Measurements from ENCODE around the gene ZCCHC2. TPM values are rescaled to one million over a fixed set of nuclear protein-coding genes. Genes with fewer than 3 reads are reported as not detected.

The ZCCHC2 gene
- total RNA-seq, 1 donor = 9.9 TPM

DNA sequence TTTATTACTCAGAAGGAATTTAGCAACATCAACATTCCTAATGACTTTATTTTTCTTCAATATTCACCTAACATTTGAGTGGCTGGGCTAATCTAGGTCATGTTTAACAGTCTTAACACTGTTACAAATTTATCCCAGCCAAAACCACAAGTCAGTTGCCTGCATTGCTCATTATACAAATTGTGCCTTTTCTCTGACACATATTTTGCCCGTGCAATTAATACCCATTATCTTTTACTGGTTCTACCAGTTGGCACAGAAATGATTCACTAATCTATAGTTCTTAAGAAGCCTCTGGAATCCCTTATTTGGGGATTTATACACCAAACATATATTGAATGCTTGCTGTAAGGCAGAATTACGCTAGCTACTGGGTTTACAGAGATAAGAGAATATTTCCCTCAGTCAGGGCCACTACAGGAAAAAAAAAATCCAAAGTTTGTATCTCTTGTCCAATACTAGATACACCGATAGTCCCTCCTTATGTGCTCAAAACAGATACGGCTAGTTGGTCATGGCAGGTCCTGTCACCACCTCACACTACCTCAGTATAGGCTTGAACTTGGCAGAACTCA, 46.3 kb downstream of the ZCCHC2 start:
- no peak overlapping the region for H3K4me3 ChIP-seq (ENCODE audit: low read depth, low read length)
- DNase-seq (ENCODE audit: low read depth) = no peak
- TF ChIP-seq, protein P1, sequence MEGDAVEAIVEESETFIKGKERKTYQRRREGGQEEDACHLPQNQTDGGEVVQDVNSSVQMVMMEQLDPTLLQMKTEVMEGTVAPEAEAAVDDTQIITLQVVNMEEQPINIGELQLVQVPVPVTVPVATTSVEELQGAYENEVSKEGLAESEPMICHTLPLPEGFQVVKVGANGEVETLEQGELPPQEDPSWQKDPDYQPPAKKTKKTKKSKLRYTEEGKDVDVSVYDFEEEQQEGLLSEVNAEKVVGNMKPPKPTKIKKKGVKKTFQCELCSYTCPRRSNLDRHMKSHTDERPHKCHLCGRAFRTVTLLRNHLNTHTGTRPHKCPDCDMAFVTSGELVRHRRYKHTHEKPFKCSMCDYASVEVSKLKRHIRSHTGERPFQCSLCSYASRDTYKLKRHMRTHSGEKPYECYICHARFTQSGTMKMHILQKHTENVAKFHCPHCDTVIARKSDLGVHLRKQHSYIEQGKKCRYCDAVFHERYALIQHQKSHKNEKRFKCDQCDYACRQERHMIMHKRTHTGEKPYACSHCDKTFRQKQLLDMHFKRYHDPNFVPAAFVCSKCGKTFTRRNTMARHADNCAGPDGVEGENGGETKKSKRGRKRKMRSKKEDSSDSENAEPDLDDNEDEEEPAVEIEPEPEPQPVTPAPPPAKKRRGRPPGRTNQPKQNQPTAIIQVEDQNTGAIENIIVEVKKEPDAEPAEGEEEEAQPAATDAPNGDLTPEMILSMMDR (IDR thresholded peaks at IDR 0.05; ENCODE audit: insufficient read depth, low read length) = no peak

DNA sequence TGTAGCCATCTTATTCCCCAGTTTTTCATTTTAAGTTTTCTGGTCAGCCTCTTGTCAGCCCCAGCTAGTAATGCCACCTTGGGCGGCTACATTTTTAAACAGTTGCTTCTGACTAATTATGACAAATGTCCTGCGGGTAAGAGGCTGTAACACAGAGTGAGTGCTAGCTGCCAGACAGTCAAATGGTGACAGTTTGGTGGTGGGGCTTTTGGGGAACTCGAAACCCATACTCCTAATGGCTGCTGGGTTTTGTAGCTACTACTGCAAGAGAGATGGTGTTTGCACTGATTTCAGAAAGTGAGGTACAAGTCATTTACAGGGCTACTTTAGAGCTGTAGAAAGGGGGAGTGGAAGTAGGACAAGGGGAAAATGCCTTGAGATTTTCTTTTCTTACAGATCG, 48.2 kb downstream of the ZCCHC2 start:
- TF ChIP-seq, protein P1 (IDR thresholded peaks at IDR 0.05; ENCODE audit: insufficient read depth, low read length) = no peak
- no peak overlapping the region for H3K4me3 ChIP-seq (ENCODE audit: low read depth, low read length)
- no peak for DNase-seq (ENCODE audit: low read depth)

DNA sequence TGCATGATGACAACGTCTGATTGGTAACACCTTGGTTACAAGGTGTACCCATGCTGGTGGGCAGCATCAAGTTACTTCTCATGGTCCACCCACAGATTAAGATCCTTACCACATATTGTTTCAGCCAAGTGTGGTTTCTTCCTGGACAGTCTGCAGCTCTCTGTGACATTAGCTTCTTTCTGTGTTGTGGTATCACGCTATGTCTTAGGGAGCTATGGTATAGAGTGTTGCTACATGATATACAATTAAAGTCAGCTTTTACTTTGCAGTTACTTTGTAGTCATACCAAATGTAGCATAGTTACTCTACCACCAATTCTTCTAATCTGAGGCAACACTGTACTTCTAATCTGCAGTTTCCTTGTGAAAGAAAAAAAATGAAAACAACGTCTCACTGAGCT, 48.8 kb downstream of the ZCCHC2 start:
- no peak for DNase-seq (ENCODE audit: low read depth)
- TF ChIP-seq, protein P1 (IDR thresholded peaks at IDR 0.05; ENCODE audit: insufficient read depth, low read length) = no peak
- no peak overlapping the region for H3K4me3 ChIP-seq (ENCODE audit: low read depth, low read length)

DNA sequence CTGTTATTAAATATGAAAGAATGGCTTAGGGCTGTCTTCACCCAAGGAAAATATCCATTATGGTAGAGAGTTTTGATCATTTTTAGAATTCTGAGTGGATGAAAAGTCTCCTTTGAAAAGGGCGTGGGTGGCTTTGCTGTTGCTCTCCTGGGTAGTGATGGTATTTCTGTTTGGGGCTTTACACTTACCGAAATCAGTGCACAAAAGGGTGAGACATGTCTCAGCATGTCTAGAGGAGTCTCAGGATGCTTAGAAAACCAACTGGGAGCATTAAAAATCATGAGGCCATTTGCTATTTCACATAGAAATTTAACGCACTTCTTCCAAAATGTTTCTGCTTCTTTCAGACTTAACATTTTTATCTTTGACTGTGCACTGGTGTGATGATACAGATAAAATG, 49.6 kb downstream of the ZCCHC2 start:
- TF ChIP-seq, protein P1 (IDR thresholded peaks at IDR 0.05; ENCODE audit: insufficient read depth, low read length) = no peak
- H3K4me3 ChIP-seq (ENCODE audit: low read depth, low read length) = no peak overlapping the region
- DNase-seq (ENCODE audit: low read depth) = no peak

DNA sequence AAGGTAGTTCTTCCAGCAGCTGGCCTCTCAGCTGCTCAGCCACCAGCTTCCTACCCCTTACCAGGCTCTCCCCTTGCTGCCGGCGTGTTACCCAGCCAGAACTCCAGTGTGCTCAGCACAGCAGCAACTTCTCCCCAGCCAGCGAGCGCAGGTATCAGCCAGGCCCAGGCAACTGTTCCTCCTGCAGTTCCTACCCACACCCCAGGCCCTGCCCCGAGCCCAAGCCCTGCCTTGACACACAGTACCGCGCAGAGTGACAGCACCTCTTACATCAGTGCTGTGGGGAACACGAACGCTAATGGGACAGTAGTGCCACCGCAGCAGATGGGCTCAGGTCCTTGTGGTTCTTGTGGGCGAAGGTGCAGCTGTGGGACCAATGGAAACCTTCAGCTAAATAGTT, 52.0 kb downstream of the ZCCHC2 start:
- H3K4me3 ChIP-seq (ENCODE audit: low read depth, low read length) = no peak overlapping the region
- TF ChIP-seq, protein P1 (IDR thresholded peaks at IDR 0.05; ENCODE audit: insufficient read depth, low read length) = no peak
- no peak for DNase-seq (ENCODE audit: low read depth)

DNA sequence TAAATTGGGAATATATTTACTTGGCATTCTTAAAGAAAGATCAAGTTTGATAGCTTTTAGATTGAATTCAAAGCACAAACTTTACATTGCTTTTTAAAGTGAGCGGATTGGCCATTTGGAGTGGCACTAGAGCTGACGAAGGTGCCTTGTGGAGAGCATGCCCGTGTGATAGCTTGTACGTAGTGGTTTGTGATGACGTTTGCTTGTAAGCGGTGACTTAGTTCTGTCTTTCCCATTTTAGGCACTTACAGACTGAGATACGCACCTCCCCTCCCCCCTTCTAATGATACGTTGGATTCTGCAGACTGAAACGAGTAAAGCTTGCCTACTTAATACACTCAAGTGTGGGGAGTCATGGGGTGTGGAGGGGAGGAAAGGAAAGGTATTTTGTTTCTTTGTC, 53.4 kb downstream of the ZCCHC2 start:
- TF ChIP-seq, protein P1 (IDR thresholded peaks at IDR 0.05; ENCODE audit: insufficient read depth, low read length) = no peak
- DNase-seq (ENCODE audit: low read depth) = no peak
- no peak overlapping the region for H3K4me3 ChIP-seq (ENCODE audit: low read depth, low read length)

Measured in fibroblast of the aortic adventitia (primary cell).